ENCODE data around the gene PSMG3.
"Not testable (repeated sequence)": the region's sequence is repeated elsewhere in the genome, so short reads cannot be mapped to it uniquely, and the experiment has no call there.

Gene PSMG3

DNA sequence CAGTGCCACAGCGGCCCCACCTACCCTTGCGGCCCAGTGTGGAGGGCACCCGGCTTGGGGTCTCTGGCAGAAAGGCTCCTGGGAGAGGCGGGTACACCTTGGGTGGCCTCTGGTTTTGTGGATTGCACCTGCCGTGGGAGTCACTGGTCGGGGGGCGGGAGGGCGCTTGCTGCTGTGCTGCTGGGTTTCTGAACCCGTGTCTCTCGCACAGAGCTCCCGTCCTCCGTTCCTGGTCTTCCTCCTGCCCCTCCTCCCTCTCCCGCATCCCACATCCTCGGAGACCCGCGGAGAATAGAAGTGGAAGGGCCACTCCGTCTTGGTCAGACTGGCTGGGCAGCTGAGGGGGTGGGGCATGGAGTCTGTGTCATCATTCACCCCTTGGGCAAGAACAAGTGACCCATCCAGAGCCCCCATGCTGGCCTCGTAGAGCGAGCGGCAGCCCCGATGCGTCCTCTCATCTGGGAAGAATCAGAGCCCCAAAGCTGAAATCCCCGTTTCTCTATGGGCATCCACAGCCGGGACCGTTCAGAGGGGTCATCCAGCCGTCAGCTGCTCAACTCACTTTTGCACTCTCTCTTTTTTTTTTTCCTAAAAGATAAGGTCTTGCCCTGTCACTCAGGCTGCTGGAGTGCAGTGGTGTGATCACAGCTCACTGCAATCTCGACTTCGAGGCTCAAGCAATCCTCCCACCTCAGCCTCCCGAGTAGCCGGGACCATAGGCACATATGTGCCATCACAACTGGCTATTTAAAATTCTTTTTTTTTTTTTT, 35.3 kb downstream of the PSMG3 start:
- no peak for DNase-seq

DNA sequence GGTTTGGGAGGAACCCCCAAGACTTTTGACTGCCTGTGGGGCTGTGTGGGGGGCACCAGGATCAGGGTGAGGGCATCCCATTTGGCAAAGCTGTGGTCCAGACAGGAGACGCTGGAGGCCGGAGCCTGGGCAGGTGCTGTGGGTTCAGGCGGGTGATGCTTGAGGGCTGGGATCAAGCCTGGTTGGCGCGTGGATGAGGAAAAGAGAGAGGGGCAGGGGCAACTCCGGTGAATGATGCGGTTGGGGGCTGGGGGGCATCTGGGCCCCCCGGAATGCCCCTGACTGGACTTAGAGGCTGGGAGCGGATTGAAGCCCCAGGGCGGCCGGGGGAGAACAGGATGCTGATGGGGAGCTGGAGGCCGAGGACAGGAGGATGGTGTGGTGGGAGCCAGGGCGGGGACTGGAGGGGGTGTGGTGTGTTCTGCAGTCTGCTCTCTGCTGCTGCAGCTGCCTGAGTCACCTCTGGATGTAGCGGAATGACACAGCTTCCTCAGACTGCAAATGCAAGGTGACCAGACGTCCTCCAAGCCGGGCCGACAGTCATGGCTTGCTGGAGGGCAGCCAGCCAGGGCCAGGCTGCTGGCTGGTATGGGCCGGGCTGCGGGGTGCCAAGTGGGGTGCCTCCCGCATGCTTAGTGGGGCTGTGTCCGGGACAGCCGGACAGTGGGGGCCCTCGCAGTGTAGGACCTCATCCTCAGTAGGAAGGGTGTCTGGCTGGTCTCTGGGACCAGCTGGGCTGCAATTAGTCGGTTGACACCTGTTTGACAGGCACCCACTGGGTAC, 36.1 kb downstream of the PSMG3 start:
- DNase-seq = no peak

GRCh38 chr7:1533255-1533546, 36.6 kb downstream of the PSMG3 start:
- DNase-seq = no peak

DNA sequence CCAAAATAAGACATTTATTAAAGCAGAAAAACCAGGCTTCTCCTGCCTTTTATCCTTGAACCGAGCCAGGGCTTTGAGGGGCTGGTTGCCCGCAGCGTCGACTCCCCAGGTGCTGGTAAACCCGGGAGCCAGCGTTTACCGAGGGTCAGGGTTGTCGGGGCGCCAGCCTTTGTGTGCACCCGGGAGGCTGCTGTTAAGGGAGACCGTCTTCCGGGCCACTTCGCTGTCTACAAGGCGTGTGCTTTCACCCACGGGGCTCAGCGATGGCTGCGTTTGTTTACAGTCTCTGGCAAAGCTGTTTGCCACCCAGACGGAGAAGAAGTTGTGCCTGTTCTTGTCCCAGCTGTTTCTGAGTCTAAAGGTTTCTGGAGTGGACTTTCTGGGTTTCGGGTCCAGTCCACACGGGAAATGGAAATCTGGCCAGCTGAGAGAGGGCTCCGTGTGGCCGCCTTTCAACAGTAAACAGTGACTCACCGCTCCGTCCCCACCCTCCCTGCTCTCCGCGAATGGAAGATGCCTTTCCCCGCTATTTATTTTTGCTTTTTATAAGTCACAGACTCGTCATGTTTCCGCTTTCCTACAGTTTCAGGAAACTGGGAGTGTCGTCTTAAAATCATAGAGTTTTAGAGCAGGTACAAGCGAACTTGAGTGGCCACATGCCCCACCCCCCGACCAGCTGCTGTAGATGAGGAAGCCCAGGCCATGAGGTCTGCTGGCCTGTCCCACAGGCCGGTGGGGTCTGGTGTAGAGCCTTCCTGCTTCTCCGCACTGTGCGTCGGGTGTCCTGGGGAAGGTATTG, 37.2 kb downstream of the PSMG3 start:
- peak; percentile 60 for DNase-seq

DNA sequence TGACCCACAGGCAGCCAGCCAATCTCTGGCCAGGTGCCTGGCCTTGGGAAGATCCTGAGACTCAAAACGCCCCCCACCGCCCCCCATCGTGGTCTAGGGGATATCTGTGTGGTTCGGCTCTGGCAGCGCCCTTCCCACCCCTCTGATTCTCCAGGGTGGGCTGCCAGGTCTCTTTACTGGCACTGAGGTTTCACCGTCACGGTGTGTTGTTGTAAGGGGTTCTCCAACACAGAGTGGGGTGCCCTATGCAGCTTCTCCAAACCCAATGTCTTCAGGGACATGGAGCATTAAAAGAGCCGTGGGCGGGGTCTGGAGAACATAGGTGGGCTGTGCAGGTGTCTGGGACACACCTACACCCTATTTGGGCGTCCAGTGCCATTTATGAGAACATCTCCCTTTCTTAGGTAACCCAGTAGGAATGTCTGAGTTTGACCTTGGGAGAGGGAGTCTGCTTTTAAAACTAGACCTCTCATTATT, 37.8 kb downstream of the PSMG3 start:
- no peak for DNase-seq

GRCh38 chr7:1531263-1531978, 38.4 kb downstream of the PSMG3 start:
- peak; percentile 70 for DNase-seq

GRCh38 chr7:1530946-1531262, 38.9 kb downstream of the PSMG3 start:
- DNase-seq = no peak

- DNase-seq = no peak
These were observed 40.3 kb downstream of the PSMG3 start for GRCh38 chr7:1529383-1530116.

DNA sequence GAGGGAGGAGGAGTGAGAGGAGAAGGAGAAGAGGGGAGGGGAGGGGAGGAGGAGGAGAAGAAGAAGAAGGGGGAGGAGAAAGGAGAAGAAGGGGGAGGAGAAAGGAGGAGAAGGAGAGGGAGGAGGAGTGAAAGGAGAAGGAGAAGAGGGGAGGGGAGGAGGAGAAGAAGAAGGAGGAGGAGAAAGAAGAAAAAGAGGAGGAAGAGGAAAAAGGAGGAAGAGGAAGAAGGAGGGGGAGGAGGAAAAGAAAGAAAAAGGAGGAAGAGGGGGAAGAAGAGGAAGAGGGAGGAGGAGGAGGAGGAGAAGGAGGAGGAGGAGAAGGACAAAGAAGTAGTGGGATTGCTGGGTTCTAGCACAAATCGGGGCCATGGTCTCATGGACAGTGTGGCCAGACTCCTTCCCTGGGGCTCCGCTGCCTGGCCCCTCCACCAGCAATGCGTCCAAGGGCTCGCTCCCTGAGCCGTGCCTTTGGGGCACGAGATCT, 43.5 kb downstream of the PSMG3 start:
- DNase-seq = no peak

GRCh38 chr7:1525409-1525808, 44.4 kb downstream of the PSMG3 start:
- no peak for DNase-seq

GRCh38 chr7:1523844-1524243, 46.0 kb downstream of the PSMG3 start:
- DNase-seq = no peak

- no peak for DNase-seq
These were observed 46.6 kb downstream of the PSMG3 start for GRCh38 chr7:1523208-1523607.

DNA sequence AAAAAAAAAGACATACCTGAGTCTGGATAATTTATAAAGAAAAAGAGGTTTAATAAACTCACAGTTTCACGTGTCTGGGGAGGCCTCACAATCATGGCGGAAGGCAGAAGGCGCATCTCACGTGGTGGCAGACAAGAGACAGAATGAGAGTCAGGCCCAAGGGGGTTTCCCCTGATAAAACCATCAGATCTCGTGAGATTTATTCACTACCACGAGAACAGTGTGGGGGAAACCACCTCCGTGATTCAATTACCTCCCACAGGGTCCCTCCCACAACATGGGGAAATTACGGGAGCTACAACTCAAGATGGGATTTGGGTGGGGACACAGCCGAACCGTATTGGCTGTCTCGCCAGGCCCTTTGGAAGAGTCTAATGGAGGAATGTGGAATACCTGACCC, 48.4 kb downstream of the PSMG3 start:
- DNase-seq = no peak

DNA sequence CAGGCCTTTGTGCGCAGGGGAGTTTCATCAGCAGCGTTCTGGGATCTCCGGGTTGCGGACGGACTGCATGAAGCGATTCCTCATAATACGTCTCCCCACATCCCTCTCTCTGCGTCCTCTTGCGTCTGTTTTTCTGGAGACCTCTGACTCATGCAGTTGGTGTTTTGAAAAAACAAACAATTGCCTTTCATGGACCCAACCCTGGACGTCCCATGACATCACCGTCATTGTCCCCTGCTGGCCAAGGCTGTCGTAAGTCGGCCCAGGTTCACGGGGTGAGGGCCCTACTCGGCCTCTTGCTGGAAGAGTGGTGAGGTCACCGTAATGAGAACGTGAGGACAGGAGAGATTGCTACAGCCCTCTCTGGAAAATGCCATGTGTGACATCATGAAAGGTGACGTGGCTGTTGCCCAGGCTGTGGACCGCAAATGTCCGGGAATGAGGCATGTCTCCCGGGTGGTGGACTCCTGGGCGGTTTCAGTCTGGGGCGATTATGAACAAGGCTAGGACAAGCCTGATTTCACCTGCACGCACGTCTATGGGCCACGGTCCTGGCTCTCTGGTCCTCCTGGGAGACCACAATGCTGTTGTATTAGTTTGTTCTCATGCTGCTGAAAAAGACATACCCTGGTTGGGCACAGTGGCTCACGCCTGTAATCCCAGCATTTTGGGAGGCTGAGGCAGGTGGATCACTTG, 49.1 kb downstream of the PSMG3 start:
- no peak for DNase-seq

- not testable (repeated sequence) for DNase-seq
These were observed 50.4 kb downstream of the PSMG3 start for GRCh38 chr7:1519322-1519922.

Data from right kidney (tissue), 1 donor.